IPS-18c (cell line): ENCODE measurements around the gene AGBL3.
"Not testable (repeated sequence)": the region's sequence is repeated elsewhere in the genome, so short reads cannot be mapped to it uniquely, and the experiment has no call there.

Source experiments
- H3K4me3 ChIP-seq: 2 replicates; pipeline ENCODE4 v1.7.0; 2013; ENCODE audit warnings: low read depth, mild to moderate bottlenecking, low read length, moderate library complexity; ENCODE audit not compliant: insufficient read depth
- H3K9me3 ChIP-seq: one replicate; pipeline ENCODE4 v1.6.1; 2013; ENCODE audit warnings: mild to moderate bottlenecking, low read length, moderate library complexity; ENCODE audit not compliant: control insufficient read depth, insufficient read depth

AGBL3 gene

DNA sequence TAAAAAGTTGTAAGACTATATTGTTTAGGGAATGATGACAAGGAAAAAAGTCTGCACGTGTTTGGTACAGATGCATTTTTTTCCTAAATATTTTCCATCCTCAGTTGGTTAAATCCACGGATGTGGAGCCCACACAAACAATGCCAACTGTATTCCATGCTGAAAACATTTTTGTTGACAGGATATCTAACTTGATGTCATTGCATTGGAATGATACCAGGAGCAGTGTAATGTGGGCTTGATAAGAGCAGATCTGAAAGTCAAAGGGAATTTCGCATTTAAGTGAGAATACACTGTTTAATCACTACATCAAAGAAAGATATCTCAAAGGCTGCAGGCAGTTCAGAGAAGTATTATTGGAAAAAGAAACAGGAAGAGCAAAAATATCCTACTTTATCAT, 112.1 kb downstream of the AGBL3 start:
- Histone ChIP-seq H3K4me3 (no peak overlapping the region), H3K9me3 (no peaks in the 10 kb centered on the region)

DNA sequence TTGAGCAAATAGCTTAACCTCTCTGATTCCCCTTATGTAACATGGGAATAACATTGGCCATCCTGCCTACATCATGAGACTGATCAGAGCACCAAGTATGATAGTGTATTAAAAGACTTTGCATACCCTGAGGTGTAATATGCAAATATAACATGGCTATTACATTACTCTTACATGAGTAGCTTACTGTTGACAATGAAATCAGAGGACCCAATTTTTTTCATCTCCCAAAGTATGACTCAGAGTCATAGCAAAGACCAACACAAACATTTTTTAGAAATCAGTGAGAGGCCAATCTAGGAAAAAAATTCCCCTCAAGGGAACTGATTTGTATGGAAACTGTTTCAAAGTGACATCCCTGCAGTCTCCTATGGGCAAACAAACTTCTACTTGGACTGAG, 114.5 kb downstream of the AGBL3 start:
- Histone ChIP-seq H3K4me3 (no peak overlapping the region), H3K9me3 (no peaks in the 10 kb centered on the region)

DNA sequence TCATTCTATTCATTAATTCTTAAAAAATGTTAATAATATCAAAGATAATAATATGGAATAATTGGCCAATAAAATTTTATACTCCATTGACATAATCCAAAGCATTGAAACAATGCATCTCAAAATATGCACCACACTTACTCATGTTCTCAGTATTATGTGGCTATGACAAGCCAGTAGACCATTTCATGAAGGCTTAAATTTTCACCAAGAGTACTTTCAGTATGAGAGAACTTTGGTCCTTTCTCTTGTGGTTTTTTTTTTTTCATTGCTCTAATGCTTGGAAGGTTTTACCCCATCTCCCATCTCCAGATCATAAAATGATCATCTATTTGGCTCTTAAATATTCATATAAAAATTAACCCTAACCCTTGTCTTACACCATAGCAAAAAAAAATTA, 116.1 kb downstream of the AGBL3 start:
- H3K4me3 ChIP-seq: no peak overlapping the region
- no peaks in the 10 kb centered on the region for H3K9me3 ChIP-seq

DNA sequence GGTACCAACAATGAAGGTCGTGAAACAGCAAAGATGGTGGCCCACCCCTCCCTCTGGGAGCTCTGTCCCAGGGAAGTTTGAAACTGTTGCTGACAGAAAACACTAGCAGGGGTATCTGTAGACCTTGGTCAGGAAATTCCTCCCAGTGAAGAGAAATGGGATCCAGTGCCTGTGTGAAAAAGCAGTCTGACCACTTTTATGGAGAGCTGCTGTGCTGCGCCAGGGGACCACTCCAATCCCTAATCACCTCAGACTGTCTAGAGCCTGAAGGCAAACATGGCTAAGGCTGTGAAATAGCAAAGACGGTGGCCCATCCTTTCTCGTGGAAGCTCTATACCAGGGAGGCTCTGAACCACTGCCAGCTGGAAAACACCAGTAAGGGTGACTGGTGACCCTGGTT, 123.3 kb downstream of the AGBL3 start:
- Histone ChIP-seq H3K4me3 (no peak overlapping the region), H3K9me3 (no peaks in the 10 kb centered on the region)

DNA sequence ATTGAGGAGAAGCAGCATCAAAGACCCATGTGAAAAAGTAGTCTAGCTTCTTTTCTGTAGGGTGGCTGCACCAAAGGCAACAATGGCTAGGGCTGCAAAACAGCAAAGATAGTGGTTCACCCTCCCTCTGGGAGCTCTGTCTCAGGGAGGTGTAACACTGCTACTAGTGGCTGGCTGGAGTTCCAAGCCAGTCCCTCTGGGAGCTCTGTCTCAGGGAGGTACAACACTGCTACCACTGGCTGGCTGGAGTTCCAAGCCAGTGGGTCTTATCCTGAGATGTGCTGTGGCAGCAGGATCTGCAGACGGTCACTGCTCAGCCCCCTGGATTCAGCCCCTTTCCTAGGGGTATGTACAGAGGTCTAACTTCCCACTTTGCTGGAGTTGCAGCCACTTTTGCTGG, 123.7 kb downstream of the AGBL3 start:
- Histone ChIP-seq H3K4me3 (no peak overlapping the region), H3K9me3 (no peaks in the 10 kb centered on the region)

DNA sequence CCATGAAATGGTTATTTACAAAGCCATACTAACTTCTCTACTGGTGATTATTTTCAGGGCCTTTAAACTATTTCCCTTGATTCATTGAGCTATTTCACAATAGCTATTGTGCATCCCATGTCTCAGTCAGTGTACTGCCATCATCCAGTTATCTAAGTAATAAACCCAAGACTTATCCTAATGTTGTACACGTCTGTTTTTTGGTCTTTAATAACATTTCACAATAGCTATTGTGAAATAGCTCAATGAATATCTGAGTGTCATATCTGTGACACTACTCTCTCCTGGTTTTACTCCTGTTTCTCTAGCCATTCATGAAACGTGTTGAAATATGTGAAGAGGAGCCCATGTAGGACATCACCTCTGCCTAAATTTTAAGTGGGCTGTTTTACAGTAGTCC, 125.1 kb downstream of the AGBL3 start:
- no peaks in the 10 kb centered on the region for H3K9me3 ChIP-seq

GRCh38 chr7:135114622-135115021, 128.3 kb downstream of the AGBL3 start:
- Histone ChIP-seq H3K4me3 (no peak overlapping the region), H3K9me3 (no peaks in the 10 kb centered on the region)

More for the DNA sequence above, 125.1 kb downstream of the AGBL3 start:
- H3K4me3 ChIP-seq: no peak overlapping the region

DNA sequence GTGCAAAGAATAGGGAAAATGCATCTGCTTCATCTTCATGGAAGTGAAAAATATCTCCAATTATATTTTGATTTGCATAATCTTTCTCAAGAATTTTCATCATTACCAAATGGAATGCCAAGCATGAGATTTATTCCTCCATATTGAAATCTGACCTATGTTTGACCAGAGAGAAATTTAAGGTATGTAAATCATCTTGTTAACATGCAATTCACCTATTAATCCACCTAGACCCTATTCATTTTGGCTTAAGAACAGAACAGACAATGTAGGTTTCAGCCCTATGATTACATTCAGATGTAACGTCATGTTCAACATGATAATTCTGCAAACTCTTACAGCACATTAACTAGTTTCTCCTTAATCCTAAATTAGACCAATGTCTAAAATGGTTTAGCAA, 130.8 kb downstream of the AGBL3 start:
- Histone ChIP-seq H3K4me3 (no peak overlapping the region), H3K9me3 (no peaks in the 10 kb centered on the region)

GRCh38 chr7:135121868-135122267, 135.6 kb downstream of the AGBL3 start:
- Histone ChIP-seq H3K9me3 (no peaks in the 10 kb centered on the region), H3K4me3 (no peak overlapping the region)

- not testable (repeated sequence) for H3K9me3 ChIP-seq, H3K4me3 ChIP-seq
These were observed 138.3 kb downstream of the AGBL3 start for GRCh38 chr7:135124631-135125030.

DNA sequence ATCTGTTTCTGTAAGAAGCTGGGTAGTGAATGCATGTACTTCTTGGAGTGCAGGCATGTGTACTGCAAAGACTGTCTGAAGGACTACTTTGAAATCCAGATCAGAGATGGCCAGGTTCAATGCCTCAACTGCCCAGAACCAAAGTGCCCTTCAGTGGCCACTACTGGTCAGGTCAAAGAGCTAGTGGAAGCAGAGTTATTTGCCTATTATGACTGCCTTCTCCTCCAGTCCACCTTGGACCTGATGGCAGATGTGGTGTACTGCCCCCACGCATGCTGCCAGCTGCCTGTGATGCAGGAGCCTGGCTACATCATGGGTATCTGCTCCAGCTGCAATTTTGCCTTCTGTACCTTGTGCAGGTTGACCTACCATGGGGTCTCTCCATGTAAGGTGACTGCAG, 142.6 kb downstream of the AGBL3 start:
- Histone ChIP-seq H3K9me3 (no peaks in the 10 kb centered on the region), H3K4me3 (no peak overlapping the region)

DNA sequence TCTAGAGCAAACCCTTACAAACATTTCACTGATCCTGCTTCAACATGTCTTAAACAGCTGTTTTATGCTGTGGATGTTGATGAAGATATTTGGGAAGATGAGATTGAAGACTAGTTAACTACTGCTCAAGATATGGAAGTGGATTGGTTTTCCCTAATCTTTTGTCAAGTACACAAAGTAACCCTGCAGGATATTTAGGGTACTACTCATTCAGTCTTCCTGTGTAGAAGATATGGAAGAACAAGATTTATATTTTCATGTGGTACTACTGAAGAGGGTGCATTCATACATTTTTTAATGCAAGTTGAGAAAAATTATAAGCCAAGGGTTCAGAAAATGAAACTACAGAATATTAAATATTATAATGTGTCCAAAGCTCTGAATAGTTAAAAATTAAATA, 143.3 kb downstream of the AGBL3 start:
- no peaks in the 10 kb centered on the region for H3K9me3 ChIP-seq
- H3K4me3 ChIP-seq: no peak overlapping the region

DNA sequence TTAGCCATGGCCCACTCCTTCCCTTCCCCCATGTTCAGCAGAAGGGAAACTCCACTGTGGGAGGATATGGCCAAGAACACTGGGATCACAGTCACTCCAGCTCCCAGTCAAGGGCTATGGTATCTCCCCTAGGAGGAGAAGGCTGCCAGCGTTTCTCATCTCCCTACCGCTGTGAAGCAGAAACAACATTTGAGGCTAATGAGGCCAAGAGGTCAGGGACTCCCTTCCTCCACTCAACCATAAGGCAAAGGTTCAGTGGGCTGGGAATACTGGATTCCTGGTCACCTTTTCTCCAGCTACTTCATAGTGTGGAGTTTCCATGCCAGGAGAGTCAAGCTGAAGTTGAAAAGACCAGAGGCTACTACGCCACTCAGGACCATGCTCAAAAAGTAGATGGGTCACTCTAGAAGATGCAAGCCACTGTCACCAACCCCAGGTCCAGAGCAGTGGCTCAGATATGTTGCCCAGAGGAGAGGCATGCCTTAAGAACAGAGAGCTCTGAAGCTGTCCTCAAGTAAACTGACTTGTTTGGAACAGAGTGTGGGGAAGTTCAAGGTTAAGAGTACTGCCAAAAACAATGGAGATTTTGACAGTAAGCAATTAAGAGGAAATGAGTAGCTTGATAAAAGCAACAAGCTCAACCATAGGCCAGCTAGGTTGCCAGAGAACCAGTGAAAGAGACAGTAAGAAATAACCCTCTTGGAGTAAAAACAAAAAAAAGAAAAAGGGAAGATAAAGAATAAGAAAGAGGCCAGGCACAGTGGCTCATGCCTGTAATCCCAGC, 157.8 kb downstream of the AGBL3 start:
- Histone ChIP-seq H3K9me3 (no peaks in the 10 kb centered on the region), H3K4me3 (no peak overlapping the region)

DNA sequence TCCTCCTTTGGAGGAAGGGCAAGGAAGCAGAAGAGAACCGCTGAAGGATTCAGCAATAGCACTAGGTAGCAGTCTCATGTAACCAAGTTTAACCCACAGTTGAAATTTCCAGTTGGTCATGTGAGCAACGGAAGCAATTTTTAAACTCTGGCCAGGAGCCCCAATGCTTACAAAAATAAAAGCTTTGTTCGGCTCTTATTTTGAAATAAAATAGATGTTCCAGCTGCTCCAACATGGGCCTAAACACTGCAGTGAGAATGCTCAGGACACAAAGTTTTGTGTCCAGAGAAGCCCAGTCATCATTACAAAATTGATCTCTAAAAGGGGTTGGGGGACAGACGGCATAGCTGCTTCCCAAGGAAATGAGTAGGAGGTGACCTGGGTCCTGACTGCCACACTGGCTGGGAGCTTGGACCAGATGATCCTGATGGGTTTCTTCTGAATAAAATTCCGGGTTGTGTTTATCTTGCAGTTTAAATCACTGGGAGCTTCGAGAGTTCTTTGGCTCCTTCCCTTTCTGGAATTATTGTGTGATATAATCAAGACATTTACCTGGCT, 161.1 kb downstream of the AGBL3 start:
- no peak overlapping the region for H3K4me3 ChIP-seq
- no peaks in the 10 kb centered on the region for H3K9me3 ChIP-seq

DNA sequence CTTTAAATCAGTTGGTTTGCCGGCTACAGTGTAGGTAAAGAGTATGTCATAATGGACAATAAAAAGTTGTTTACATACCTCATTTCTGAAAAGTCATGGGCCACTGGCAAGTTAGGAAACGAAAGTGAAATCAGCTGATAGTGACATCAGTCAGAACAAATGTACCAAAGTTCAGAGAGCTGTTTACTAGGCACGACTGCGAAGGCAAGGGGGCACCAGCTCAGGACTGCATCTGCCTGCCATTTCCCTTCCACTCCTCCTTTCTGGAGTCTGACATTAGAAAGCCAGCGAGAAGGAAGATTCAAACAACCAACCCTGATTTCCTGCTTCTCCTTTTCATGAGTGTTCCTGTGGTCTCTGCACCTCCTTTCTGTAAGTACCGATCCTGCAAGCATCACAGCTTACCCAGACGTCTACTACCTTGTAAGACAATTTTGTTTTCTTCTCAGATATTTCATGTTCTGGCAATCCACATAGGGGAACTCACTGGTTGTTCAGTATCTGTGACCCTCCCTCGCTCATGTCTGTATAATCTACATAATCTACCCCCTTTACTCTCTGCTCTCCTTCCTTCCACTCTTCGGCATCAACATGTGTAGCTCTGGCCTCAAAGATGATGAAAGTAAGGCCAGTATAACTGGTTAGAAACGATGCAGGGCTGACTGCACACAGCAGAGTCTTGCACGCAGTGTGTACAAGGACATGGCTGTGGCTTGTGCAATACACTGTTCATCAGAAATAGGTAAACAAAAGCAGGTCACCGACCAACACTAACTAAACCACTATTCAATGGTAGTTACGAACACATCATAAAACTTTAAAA, 161.8 kb downstream of the AGBL3 start, which contains the start of gene TMEM140:
TSS of gene TMEM140 (plus strand) at position 174 of the 823 bp plus-strand sequence. CDS start 16,370 bp downstream, outside the sequence.
- no peaks in the 10 kb centered on the region for H3K9me3 ChIP-seq
- H3K4me3 ChIP-seq: no peak within 1 kb of the TSS

DNA sequence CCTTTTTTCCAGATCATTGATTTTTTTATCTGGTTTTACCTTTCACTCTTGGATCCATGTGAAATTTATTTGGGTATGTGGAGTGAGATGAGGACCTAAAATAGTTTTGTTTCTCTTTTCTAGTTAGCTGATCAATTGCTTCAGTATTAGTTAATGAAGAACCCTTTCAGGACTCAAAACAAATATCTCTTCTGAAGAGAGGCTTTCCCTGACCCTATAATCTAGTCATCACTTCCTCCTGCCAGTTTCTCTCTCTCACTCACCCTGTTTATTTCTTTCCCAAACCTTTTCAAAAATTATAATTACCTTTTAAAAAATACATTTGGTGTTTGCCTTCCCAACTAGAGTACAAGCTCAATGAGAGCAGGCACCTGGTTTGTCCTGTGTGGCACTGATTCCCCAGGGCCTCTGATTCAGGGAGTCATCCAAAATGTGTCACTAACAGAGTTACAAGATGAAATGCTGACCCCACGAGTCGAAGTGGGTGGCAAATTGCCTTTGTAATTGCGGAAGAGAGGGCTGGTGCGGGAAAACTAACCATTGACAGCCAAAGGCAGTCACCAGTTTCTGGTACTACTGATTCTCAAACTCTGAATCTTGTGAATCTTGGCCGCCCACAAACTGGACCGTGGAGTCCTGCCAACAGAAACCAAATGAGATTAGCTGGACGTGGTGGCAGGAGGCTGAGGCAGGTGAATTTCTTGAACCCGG, 163.9 kb downstream of the AGBL3 start:
- H3K4me3 ChIP-seq: no peak overlapping the region
- no peaks in the 10 kb centered on the region for H3K9me3 ChIP-seq

GRCh38 chr7:135151132-135151531, 164.8 kb downstream of the AGBL3 start:
- no peak overlapping the region for H3K4me3 ChIP-seq
- no peaks in the 10 kb centered on the region for H3K9me3 ChIP-seq
